ENCODE data around the gene HSD17B4. TPM values are rescaled to one million over a fixed set of nuclear protein-coding genes. Genes with fewer than 3 reads are reported as not detected.
A peak's percentile ranks its signal among the peaks of the same experiment; 100 is the strongest.
"Not testable (repeated sequence)": the region's sequence is repeated elsewhere in the genome, so short reads cannot be mapped to it uniquely, and the experiment has no call there.

HSD17B4 gene
- total and polyA plus RNA-seq, 2 experiments from 2014 or later = 326 to 332 TPM

- not testable (repeated sequence) for H3K27me3 ChIP-seq (ENCODE audit: insufficient read depth); H3K79me2 ChIP-seq (replicated peaks; ENCODE audit: insufficient read depth); H3F3A ChIP-seq (replicated peaks; ENCODE audit: low read depth); H3K27ac Mint-ChIP-seq; H3K4me1 ChIP-seq (ENCODE audit: insufficient read depth); H3K4me1 Mint-ChIP-seq; H3K4me3 ChIP-seq; DNase-seq (ENCODE audit: low spot score); H4K20me1 ChIP-seq (replicated peaks; ENCODE audit: insufficient read depth); H2AFZ ChIP-seq; ATAC-seq; H3K36me3 ChIP-seq (ENCODE audit: insufficient read depth); H3K4me2 ChIP-seq; H3K27me3 Mint-ChIP-seq (ENCODE audit: insufficient read depth, low read depth, poor library complexity); H3K27ac ChIP-seq (ENCODE audit: low read depth); H3K4me3 Mint-ChIP-seq
- H3K9me2 ChIP-seq (ENCODE audit: insufficient read depth) = peaks cover 10% of the 10 kb centered on the region
- Mint-ChIP-seq H3K36me3 (ENCODE audit: low read depth) (peaks cover 23% of the 10 kb centered on the region), H3K9me3 (peaks cover 44% of the 10 kb centered on the region)
- peak in 1 of 2 experiments; percentile 36; a peak in 2 of 4 replicates for TF ChIP-seq CTCF (conservative IDR thresholded peaks at IDR 0.05; ENCODE audit: low read depth in 2 of 2)
Measured at GRCh38 chr5:119439632-119440031, 12.7 kb upstream of the HSD17B4 start.

GRCh38 chr5:119444643-119445042 is 7.7 kb upstream of the HSD17B4 start:
- H3K27me3 Mint-ChIP-seq (ENCODE audit: insufficient read depth, low read depth, poor library complexity); H3K4me3 ChIP-seq; H3K4me2 ChIP-seq; H3K27me3 ChIP-seq (ENCODE audit: insufficient read depth); H3K4me1 ChIP-seq (ENCODE audit: insufficient read depth); DNase-seq (ENCODE audit: low spot score); H3K36me3 Mint-ChIP-seq (ENCODE audit: low read depth); H3K4me3 Mint-ChIP-seq; H3K79me2 ChIP-seq (replicated peaks; ENCODE audit: insufficient read depth); H4K20me1 ChIP-seq (replicated peaks; ENCODE audit: insufficient read depth); ATAC-seq; H3K27ac ChIP-seq (ENCODE audit: low read depth); H3K27ac Mint-ChIP-seq; H3F3A ChIP-seq (replicated peaks; ENCODE audit: low read depth); H2AFZ ChIP-seq; H3K36me3 ChIP-seq (ENCODE audit: insufficient read depth); H3K4me1 Mint-ChIP-seq: not testable (repeated sequence)
- peaks cover 24% of the 10 kb centered on the region for H3K9me3 Mint-ChIP-seq
- peaks cover 10% of the 10 kb centered on the region for H3K9me2 ChIP-seq (ENCODE audit: insufficient read depth)

GRCh38 chr5:119445544-119445943 is 6.8 kb upstream of the HSD17B4 start:
- Mint-ChIP-seq H3K4me3 (no peak overlapping the region; the same call in 2 of the 3 replicates), H3K27me3 (ENCODE audit: insufficient read depth, low read depth, poor library complexity) (peaks cover 6% of the 10 kb centered on the region), H3K27ac (peak overlapping the region; percentile 77; the same call in 1 of the 2 replicates), H3K4me1 (peaks cover 5% of the 10 kb centered on the region; the same call in 2 of the 3 replicates), H3K36me3 (ENCODE audit: low read depth) (peaks cover 11% of the 10 kb centered on the region), H3K9me3 (peaks cover 28% of the 10 kb centered on the region)
- H2AFZ ChIP-seq = peak overlapping the region; percentile 19; the same call in 1 of the 2 replicates
- 0 out of 2 replicates have a peak, but pooled peaks cover 4% of the 10 kb centered on the region for H3K4me1 ChIP-seq (ENCODE audit: insufficient read depth)
- H3K79me2 ChIP-seq (replicated peaks; ENCODE audit: insufficient read depth) = no peaks in the 10 kb centered on the region
- ATAC-seq (peak; percentile 88), DNase-seq (ENCODE audit: low spot score) (peak; percentile 65)
- H3F3A ChIP-seq (replicated peaks; ENCODE audit: low read depth) = no peaks in the 10 kb centered on the region
- no peaks in the 10 kb centered on the region for H3K27me3 ChIP-seq (ENCODE audit: insufficient read depth)
- H3K36me3 ChIP-seq (ENCODE audit: insufficient read depth) = no peaks in the 10 kb centered on the region
- H4K20me1 ChIP-seq (replicated peaks; ENCODE audit: insufficient read depth) = no peaks in the 10 kb centered on the region
- H3K4me2 ChIP-seq = no peak overlapping the region
- no peak overlapping the region for H3K27ac ChIP-seq (ENCODE audit: low read depth)
- H3K4me3 ChIP-seq = 0 out of 2 replicates have a peak overlapping the region, but pooled peaks have one; percentile 10
- peaks cover 6% of the 10 kb centered on the region; the same call in 1 of the 2 replicates for H3K9me2 ChIP-seq (ENCODE audit: insufficient read depth)
- no peak for TF ChIP-seq ZNF462 (CRISPR knock-in tag; IDR thresholded peaks at IDR 0.05)
- TF ChIP-seq ZNF114 (CRISPR knock-in tag; IDR thresholded peaks at IDR 0.05) = no peak
- no peak for TF ChIP-seq ZNF331 (CRISPR knock-in tag; IDR thresholded peaks at IDR 0.05; ENCODE audit: low read depth)
- no peak for TF ChIP-seq NANOG (IDR thresholded peaks at IDR 0.05; ENCODE audit: borderline replicate concordance)
- TF ChIP-seq CTCF (conservative IDR thresholded peaks at IDR 0.05; ENCODE audit: low read depth in 2 of 2) = no peak
- TF ChIP-seq STAT1 (IDR thresholded peaks at IDR 0.05; ENCODE audit: unreplicated experiment) = no peak
